HL-60 (cell line): ENCODE results near the gene ANKRD34B.
A peak's percentile ranks its signal among the peaks of the same experiment; 100 is the strongest.

Source experiments
- DNase-seq, 2 experiments: peaks; one replicate each; pipeline ENCODE4 v3.0.0-alpha.2; 2010 to 2020; ENCODE audit warnings: low read depth in 1 of 2, low spot score in 1 of 2
- H3K27ac ChIP-seq: fragments of 250-450 bp; sonication (Bioruptor Pico); replicated peaks from 2 replicates; pipeline ENCODE4 v1.5.1; 2020; ENCODE audit warnings: mild to moderate bottlenecking, moderate library complexity
- H3K27me3 ChIP-seq: fragments of 250-450 bp; sonication (Bioruptor Pico); 2 replicates; pipeline ENCODE4 v1.5.1; 2021; ENCODE audit warnings: mild to moderate bottlenecking, moderate library complexity; ENCODE audit not compliant: insufficient read depth, poor library complexity, severe bottlenecking
- H3K4me3 ChIP-seq: replicated peaks from 2 replicates; pipeline ENCODE4 v1.5.1; 2011; ENCODE audit warnings: mild to moderate bottlenecking, control low read depth, low read length; ENCODE audit not compliant: insufficient read depth
- GABPA ChIP-seq: IDR thresholded peaks from 2 replicates; pipeline ENCODE4 v1.6.1; 2012; ENCODE audit warnings: low read depth
- POLR2AphosphoS5 ChIP-seq: IDR thresholded peaks from 2 replicates; pipeline ENCODE4 v1.6.1; 2012; ENCODE audit warnings: low read depth
- SPI1 ChIP-seq: IDR thresholded peaks from 2 replicates; pipeline ENCODE4 v1.6.1; 2012; ENCODE audit warnings: low read depth, mild to moderate bottlenecking, borderline replicate concordance
- long read RNA-seq: library from polyadenylated mRNA; unstranded; transcript quantifications from one replicate; pipeline ENCODE4 v2.0.0, GENCODE V29; 2020
- TF ChIP-seq, protein P1 (sequence below): IDR thresholded peaks from 2 replicates; pipeline ENCODE4 v1.6.1; 2012; ENCODE audit warnings: low read depth; ENCODE audit not compliant: insufficient replicate concordance
- TF ChIP-seq, protein P2 (sequence below): IDR thresholded peaks from one replicate; pipeline ENCODE4 v1.5.1; 2011; ENCODE audit warnings: low read length, control low read depth, inconsistent platforms; ENCODE audit not compliant: insufficient read depth

The ANKRD34B gene
- long read RNA-seq, result 0 reads

- peak within 1 kb of the TSS; percentile 37 for H3K4me3 ChIP-seq
- H3K27ac ChIP-seq, result no peak within 1 kb of the TSS
- DNase-seq, result peak in 1 of 2 experiments; percentile 18
- no peak for TF ChIP-seq POLR2AphosphoS5
- no peak for TF ChIP-seq SPI1
- TF ChIP-seq GABPA, result no peak
- TF ChIP-seq, protein P1, sequence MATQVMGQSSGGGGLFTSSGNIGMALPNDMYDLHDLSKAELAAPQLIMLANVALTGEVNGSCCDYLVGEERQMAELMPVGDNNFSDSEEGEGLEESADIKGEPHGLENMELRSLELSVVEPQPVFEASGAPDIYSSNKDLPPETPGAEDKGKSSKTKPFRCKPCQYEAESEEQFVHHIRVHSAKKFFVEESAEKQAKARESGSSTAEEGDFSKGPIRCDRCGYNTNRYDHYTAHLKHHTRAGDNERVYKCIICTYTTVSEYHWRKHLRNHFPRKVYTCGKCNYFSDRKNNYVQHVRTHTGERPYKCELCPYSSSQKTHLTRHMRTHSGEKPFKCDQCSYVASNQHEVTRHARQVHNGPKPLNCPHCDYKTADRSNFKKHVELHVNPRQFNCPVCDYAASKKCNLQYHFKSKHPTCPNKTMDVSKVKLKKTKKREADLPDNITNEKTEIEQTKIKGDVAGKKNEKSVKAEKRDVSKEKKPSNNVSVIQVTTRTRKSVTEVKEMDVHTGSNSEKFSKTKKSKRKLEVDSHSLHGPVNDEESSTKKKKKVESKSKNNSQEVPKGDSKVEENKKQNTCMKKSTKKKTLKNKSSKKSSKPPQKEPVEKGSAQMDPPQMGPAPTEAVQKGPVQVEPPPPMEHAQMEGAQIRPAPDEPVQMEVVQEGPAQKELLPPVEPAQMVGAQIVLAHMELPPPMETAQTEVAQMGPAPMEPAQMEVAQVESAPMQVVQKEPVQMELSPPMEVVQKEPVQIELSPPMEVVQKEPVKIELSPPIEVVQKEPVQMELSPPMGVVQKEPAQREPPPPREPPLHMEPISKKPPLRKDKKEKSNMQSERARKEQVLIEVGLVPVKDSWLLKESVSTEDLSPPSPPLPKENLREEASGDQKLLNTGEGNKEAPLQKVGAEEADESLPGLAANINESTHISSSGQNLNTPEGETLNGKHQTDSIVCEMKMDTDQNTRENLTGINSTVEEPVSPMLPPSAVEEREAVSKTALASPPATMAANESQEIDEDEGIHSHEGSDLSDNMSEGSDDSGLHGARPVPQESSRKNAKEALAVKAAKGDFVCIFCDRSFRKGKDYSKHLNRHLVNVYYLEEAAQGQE, result no peak
- TF ChIP-seq, protein P2, sequence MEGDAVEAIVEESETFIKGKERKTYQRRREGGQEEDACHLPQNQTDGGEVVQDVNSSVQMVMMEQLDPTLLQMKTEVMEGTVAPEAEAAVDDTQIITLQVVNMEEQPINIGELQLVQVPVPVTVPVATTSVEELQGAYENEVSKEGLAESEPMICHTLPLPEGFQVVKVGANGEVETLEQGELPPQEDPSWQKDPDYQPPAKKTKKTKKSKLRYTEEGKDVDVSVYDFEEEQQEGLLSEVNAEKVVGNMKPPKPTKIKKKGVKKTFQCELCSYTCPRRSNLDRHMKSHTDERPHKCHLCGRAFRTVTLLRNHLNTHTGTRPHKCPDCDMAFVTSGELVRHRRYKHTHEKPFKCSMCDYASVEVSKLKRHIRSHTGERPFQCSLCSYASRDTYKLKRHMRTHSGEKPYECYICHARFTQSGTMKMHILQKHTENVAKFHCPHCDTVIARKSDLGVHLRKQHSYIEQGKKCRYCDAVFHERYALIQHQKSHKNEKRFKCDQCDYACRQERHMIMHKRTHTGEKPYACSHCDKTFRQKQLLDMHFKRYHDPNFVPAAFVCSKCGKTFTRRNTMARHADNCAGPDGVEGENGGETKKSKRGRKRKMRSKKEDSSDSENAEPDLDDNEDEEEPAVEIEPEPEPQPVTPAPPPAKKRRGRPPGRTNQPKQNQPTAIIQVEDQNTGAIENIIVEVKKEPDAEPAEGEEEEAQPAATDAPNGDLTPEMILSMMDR, result no peak
- peaks cover 18% of the 10 kb centered on the region for H3K27me3 ChIP-seq
These were observed at the start of gene ANKRD34B for GRCh38 chr5:80569961-80570786. ANKRD34B (minus strand) TSS chr5:80570280; CDS start chr5:80560019, 10,261 bp downstream.

- H3K4me3 ChIP-seq, result no peak overlapping the region
- no peaks in the 10 kb centered on the region for H3K27me3 ChIP-seq
- H3K27ac ChIP-seq, result no peak overlapping the region
- TF ChIP-seq GABPA (no peak), SPI1 (no peak), POLR2AphosphoS5 (no peak)
- TF ChIP-seq, protein P1, result no peak
- TF ChIP-seq, protein P2, result no peak
- DNase-seq, result no peak
These were observed 49.0 kb upstream of the ANKRD34B start for GRCh38 chr5:80619086-80619485.

GRCh38 chr5:80618438-80618837, 48.4 kb upstream of the ANKRD34B start:
- H3K4me3 ChIP-seq, result no peak overlapping the region
- no peak for TF ChIP-seq SPI1
- H3K27ac ChIP-seq, result no peak overlapping the region
- H3K27me3 ChIP-seq, result no peaks in the 10 kb centered on the region
- DNase-seq, result no peak

DNA sequence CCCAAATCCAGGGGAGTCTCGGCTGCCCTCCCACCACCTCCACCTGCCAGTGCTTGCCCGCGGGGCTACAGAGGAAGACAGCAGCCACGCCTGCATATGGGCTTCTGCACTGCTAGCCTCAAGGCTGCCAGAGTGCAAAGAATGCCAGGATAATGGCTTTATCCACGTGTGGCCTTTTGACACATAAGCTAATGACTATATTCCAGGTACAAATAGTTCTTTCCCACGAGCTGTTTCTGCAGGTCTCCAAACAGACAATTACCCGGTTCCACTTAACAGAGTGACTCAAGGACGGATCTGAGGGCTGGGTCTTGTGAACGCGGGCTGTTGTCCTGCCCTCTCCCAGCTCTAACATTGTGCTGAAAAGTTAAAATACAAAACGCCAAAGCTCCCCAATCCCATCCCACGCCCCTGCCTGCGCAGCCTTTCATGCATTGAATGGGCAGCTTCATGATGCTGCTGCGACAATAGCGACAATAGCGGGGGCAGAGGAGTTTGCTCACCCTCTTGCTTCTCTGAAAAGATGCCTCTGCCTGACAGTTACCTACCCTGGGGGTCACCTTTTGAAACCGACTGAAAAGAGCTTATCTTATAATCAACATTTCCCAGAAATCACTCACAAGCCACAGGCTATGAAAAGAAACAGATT, 45.3 kb upstream of the ANKRD34B start:
- DNase-seq, result no peak
- H3K4me3 ChIP-seq, result no peak overlapping the region
- TF ChIP-seq POLR2AphosphoS5 (no peak), SPI1 (no peak), GABPA (no peak)
- TF ChIP-seq, protein P2, result no peak
- TF ChIP-seq, protein P1, result no peak
- H3K27me3 ChIP-seq, result no peaks in the 10 kb centered on the region
- no peak overlapping the region for H3K27ac ChIP-seq
